ENCODE results near the gene ADD3. TPM values are rescaled to one million over a fixed set of nuclear protein-coding genes. Genes with fewer than 3 reads are reported as not detected.

The ADD3 gene
- total and polyA plus RNA-seq, 4 donors, result 15.4 to 55.9 (median 22.8) TPM

- no peak for TF ChIP-seq JUND (IDR thresholded peaks at IDR 0.05)
- no peak for TF ChIP-seq HNF4G (IDR thresholded peaks at IDR 0.05)
- TF ChIP-seq YY1 (IDR thresholded peaks at IDR 0.05), result no peak
- TF ChIP-seq REST (IDR thresholded peaks at IDR 0.05), result no peak
- no peak for TF ChIP-seq RXRA (IDR thresholded peaks at IDR 0.05)
- TF ChIP-seq, protein P1, sequence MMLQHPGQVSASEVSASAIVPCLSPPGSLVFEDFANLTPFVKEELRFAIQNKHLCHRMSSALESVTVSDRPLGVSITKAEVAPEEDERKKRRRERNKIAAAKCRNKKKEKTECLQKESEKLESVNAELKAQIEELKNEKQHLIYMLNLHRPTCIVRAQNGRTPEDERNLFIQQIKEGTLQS (IDR thresholded peaks at IDR 0.05), result no peak
- no peak for TF ChIP-seq RAD21 (IDR thresholded peaks at IDR 0.05)
- no peak for TF ChIP-seq NR2F2 (IDR thresholded peaks at IDR 0.05)
- TF ChIP-seq, protein P2, sequence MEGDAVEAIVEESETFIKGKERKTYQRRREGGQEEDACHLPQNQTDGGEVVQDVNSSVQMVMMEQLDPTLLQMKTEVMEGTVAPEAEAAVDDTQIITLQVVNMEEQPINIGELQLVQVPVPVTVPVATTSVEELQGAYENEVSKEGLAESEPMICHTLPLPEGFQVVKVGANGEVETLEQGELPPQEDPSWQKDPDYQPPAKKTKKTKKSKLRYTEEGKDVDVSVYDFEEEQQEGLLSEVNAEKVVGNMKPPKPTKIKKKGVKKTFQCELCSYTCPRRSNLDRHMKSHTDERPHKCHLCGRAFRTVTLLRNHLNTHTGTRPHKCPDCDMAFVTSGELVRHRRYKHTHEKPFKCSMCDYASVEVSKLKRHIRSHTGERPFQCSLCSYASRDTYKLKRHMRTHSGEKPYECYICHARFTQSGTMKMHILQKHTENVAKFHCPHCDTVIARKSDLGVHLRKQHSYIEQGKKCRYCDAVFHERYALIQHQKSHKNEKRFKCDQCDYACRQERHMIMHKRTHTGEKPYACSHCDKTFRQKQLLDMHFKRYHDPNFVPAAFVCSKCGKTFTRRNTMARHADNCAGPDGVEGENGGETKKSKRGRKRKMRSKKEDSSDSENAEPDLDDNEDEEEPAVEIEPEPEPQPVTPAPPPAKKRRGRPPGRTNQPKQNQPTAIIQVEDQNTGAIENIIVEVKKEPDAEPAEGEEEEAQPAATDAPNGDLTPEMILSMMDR (IDR thresholded peaks at IDR 0.05; ENCODE audit: low read depth, low read length, missing input control), result no peak
- TF ChIP-seq, protein P3, sequence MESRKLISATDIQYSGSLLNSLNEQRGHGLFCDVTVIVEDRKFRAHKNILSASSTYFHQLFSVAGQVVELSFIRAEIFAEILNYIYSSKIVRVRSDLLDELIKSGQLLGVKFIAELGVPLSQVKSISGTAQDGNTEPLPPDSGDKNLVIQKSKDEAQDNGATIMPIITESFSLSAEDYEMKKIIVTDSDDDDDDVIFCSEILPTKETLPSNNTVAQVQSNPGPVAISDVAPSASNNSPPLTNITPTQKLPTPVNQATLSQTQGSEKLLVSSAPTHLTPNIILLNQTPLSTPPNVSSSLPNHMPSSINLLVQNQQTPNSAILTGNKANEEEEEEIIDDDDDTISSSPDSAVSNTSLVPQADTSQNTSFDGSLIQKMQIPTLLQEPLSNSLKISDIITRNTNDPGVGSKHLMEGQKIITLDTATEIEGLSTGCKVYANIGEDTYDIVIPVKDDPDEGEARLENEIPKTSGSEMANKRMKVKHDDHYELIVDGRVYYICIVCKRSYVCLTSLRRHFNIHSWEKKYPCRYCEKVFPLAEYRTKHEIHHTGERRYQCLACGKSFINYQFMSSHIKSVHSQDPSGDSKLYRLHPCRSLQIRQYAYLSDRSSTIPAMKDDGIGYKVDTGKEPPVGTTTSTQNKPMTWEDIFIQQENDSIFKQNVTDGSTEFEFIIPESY (IDR thresholded peaks at IDR 0.05), result no peak
- TF ChIP-seq FOXA1 (IDR thresholded peaks at IDR 0.05), result no peak
- no peak overlapping the region for H3K9ac ChIP-seq (ENCODE audit: low read depth in 1 of 2, low read length in 2 of 2)
- H3K9me3 ChIP-seq (ENCODE audit: control insufficient read depth in 4 of 4, low read length in 3 of 4), result no peaks in the 10 kb centered on the region
- H3K27ac ChIP-seq (ENCODE audit: low read depth in 1 of 2, low read length in 2 of 2), result no peak overlapping the region
- peaks cover 0 to 3% (median 0%) of the 10 kb centered on the region in 4 donors for H3K4me1 ChIP-seq (ENCODE audit: control insufficient read depth in 4 of 4, insufficient read depth in 4 of 4, low read length in 3 of 4)
- no peak overlapping the region for H3K4me3 ChIP-seq (ENCODE audit: low read depth in 1 of 3, low read length in 3 of 3)
- no peak for DNase-seq (ENCODE audit: low spot score)
- H3K36me3 ChIP-seq (ENCODE audit: control insufficient read depth in 4 of 4, insufficient read depth in 3 of 4, low read depth in 1 of 4, low read length in 3 of 4), result no peaks in the 10 kb centered on the region
- no peaks in the 10 kb centered on the region for H3K27me3 ChIP-seq (ENCODE audit: control insufficient read depth in 4 of 4, insufficient read depth in 4 of 4, low read length in 3 of 4)
Observed at GRCh38 chr10:110103921-110104461, 96.2 kb downstream of the ADD3 start.

GRCh38 chr10:110105873-110106272 is 98.1 kb downstream of the ADD3 start:
- Histone ChIP-seq H3K36me3 (ENCODE audit: control insufficient read depth in 4 of 4, insufficient read depth in 3 of 4, low read depth in 1 of 4, low read length in 3 of 4) (no peaks in the 10 kb centered on the region), H3K9me3 (ENCODE audit: control insufficient read depth in 4 of 4, low read length in 3 of 4) (no peaks in the 10 kb centered on the region), H3K4me1 (ENCODE audit: control insufficient read depth in 4 of 4, insufficient read depth in 4 of 4, low read length in 3 of 4) (peaks cover 0 to 3% (median 0%) of the 10 kb centered on the region in 4 donors), H3K4me3 (ENCODE audit: low read depth in 1 of 3, low read length in 3 of 3) (no peak overlapping the region), H3K9ac (ENCODE audit: low read depth in 1 of 2, low read length in 2 of 2) (no peak overlapping the region), H3K27ac (ENCODE audit: low read depth in 1 of 2, low read length in 2 of 2) (no peak overlapping the region), H3K27me3 (ENCODE audit: control insufficient read depth in 4 of 4, insufficient read depth in 4 of 4, low read length in 3 of 4) (no peaks in the 10 kb centered on the region)
- no peak for TF ChIP-seq HNF4A (conservative IDR thresholded peaks at IDR 0.05)
- no peak for TF ChIP-seq HNF4G (IDR thresholded peaks at IDR 0.05)
- no peak for TF ChIP-seq YY1 (IDR thresholded peaks at IDR 0.05)
- TF ChIP-seq, protein P3 (IDR thresholded peaks at IDR 0.05), result no peak
- TF ChIP-seq TAF1 (conservative IDR thresholded peaks at IDR 0.05), result no peak
- TF ChIP-seq, protein P1 (IDR thresholded peaks at IDR 0.05), result no peak
- no peak for TF ChIP-seq EGR1 (IDR thresholded peaks at IDR 0.05; ENCODE audit: low read depth in 2 of 2)
- TF ChIP-seq RXRA (IDR thresholded peaks at IDR 0.05), result no peak
- no peak for TF ChIP-seq REST (IDR thresholded peaks at IDR 0.05)
- no peak for TF ChIP-seq RAD21 (IDR thresholded peaks at IDR 0.05)
- DNase-seq (ENCODE audit: low spot score), result no peak
